Panc1 (cell line): ENCODE measurements around the gene RNF144A. TPM values are rescaled to one million over a fixed set of nuclear protein-coding genes. Genes with fewer than 3 reads are reported as not detected.

Source experiments
- ATAC-seq: fragments of 200-7000 bp; cut with Tn5 transposase; 2 replicates; pipeline ENCODE4 v1.9.1; 2020; ENCODE audit warnings: mild to moderate bottlenecking, moderate library complexity
- BruUV-seq: library from RNA; stranded (reverse); fragments of 400-500 nt; replicated peaks from 2 replicates; lab custom pipeline; 2021; lab: Mats Ljungman, UMichigan
- CTCF ChIA-PET: fragments of 300-600 bp; sonication (Branson Sonifier 250); formaldehyde crosslinking; loops from one replicate; lab custom pipeline; 2022; ENCODE audit warnings: antibody characterized with exemption; lab: Charles Lee
- POLR2A ChIA-PET: fragments of 300-600 bp; sonication (Branson Sonifier 250); formaldehyde crosslinking; loops from one replicate; lab custom pipeline; 2022; ENCODE audit warnings: antibody characterized with exemption; lab: Charles Lee
- DNase-seq: peaks from one replicate; pipeline ENCODE4 v3.0.0-alpha.2; 2010; ENCODE audit warnings: low read depth, low spot score
- H3K27ac ChIP-seq: 2 replicates; pipeline ENCODE4 v1.5.1; 2011; ENCODE audit warnings: mild to moderate bottlenecking, low read length, inconsistent platforms
- H3K27me3 ChIP-seq: fragments of 200-500 bp; sonication (Bioruptor generic); 2 replicates; pipeline ENCODE4 v1.6.0; 2014; ENCODE audit warnings: low read length, inconsistent platforms; ENCODE audit not compliant: control insufficient read depth, insufficient read depth
- H3K36me3 ChIP-seq: fragments of 200-500 bp; sonication (Bioruptor generic); 2 replicates; pipeline ENCODE4 v1.5.1; 2014; ENCODE audit warnings: inconsistent platforms, mild to moderate bottlenecking, low read length, moderate library complexity; ENCODE audit not compliant: control insufficient read depth, insufficient read depth
- H3K4me1 ChIP-seq: 2 replicates; pipeline ENCODE4 v1.5.1; 2011; ENCODE audit warnings: inconsistent platforms, mild to moderate bottlenecking, low read length, moderate library complexity; ENCODE audit not compliant: control insufficient read depth, insufficient read depth
- H3K4me3 ChIP-seq, 2 experiments: 2 replicates each; pipeline ENCODE4 v1.5.1; 2011 to 2012; ENCODE audit warnings: low read depth in 2 of 2, low read length in 2 of 2, mild to moderate bottlenecking in 2 of 2, inconsistent platforms in 1 of 2, moderate library complexity in 1 of 2
- H3K9me3 ChIP-seq: fragments of 200-500 bp; sonication (Bioruptor generic); 2 replicates; pipeline ENCODE4 v1.5.1; 2014; ENCODE audit warnings: low read depth, mild to moderate bottlenecking, inconsistent platforms, low read length, moderate library complexity; ENCODE audit not compliant: control insufficient read depth, insufficient read depth
- CTCF ChIP-seq: fragments of 450-650 bp; IDR thresholded peaks from 2 replicates; pipeline ENCODE4 v1.5.1; 2017; ENCODE audit warnings: mild to moderate bottlenecking
- POLR2AphosphoS5 ChIP-seq: IDR thresholded peaks from 2 replicates; pipeline ENCODE4 v1.6.1; 2012; ENCODE audit warnings: mild to moderate bottlenecking, low read depth, low read length, moderate library complexity
- REST ChIP-seq, 2 experiments: IDR thresholded peaks; 2 replicates each; pipeline ENCODE4 v1.6.1; 2011 to 2012; ENCODE audit warnings: low read depth in 2 of 2, control low read depth in 1 of 2, low read length in 1 of 2, mild to moderate bottlenecking in 1 of 2, moderate library complexity in 1 of 2; ENCODE audit not compliant: insufficient read depth in 1 of 2
- SIN3A ChIP-seq: IDR thresholded peaks from 2 replicates; pipeline ENCODE4 v1.6.1; 2012; ENCODE audit warnings: low read depth, mild to moderate bottlenecking, low read length, moderate library complexity, borderline replicate concordance; ENCODE audit not compliant: insufficient read depth
- TCF7L2 ChIP-seq: IDR thresholded peaks from 2 replicates; pipeline ENCODE4 v1.6.1; 2011; ENCODE audit warnings: mild to moderate bottlenecking, low read depth, low read length, inconsistent platforms
- in situ Hi-C: cut with HindIII; loops from 2 replicates; pipeline ENCODE4 v1.10.0; 2016; ENCODE audit warnings: low sequenced_read_pairs, low pct_unique_long_range_greater_than_20kb
- intact Hi-C: fragments of 100-400 bp; cut with micrococcal nuclease; formaldehyde crosslinking; loops from one replicate; pipeline ENCODE4 v1.10.0; 2022; ENCODE audit not compliant: unreplicated experiment
- total RNA-seq: library from RNA; stranded (reverse); gene quantifications from one replicate; pipeline ENCODE4 v1.2.1, GENCODE V29; 2021; ENCODE audit not compliant: unreplicated experiment

The RNF144A gene
- total RNA-seq, 1 experiment from 2014 or later, result 5.4 TPM

- intact Hi-C loops, result no loop called here
- no peak for ATAC-seq
- CTCF ChIA-PET, result no interaction called here
- TF ChIP-seq TCF7L2 (no peak), CTCF (no peak), POLR2AphosphoS5 (no peak), REST (IDR thresholded peaks at IDR 0.05; ENCODE audit: insufficient read depth in 1 of 2, low read depth in 2 of 2, low read length in 1 of 2) (no peak), SIN3A (no peak)
- H3K9me3 ChIP-seq, result no peaks in the 10 kb centered on the region
- H3K4me3 ChIP-seq, result no peak overlapping the region
- no peak for DNase-seq
- in situ Hi-C loops, result no loop called here
- no peaks in the 10 kb centered on the region for H3K36me3 ChIP-seq
- no peaks in the 10 kb centered on the region for H3K27me3 ChIP-seq
- BruUV-seq, result no TSS peak
- POLR2A ChIA-PET, result no interaction called here
- H3K4me1 ChIP-seq, result no peaks in the 10 kb centered on the region
- H3K27ac ChIP-seq, result no peak overlapping the region
These were observed 24.3 kb downstream of the RNF144A start for GRCh38 chr2:6941299-6942046.

- TF ChIP-seq SIN3A (no peak), POLR2AphosphoS5 (no peak), CTCF (no peak), TCF7L2 (no peak), REST (IDR thresholded peaks at IDR 0.05; ENCODE audit: insufficient read depth in 1 of 2, low read depth in 2 of 2, low read length in 1 of 2) (no peak)
- CTCF ChIA-PET, result no interaction called here
- POLR2A ChIA-PET, result no interaction called here
- no TSS peak for BruUV-seq
- Histone ChIP-seq H3K27ac (no peak overlapping the region), H3K36me3 (no peaks in the 10 kb centered on the region), H3K4me1 (no peaks in the 10 kb centered on the region), H3K27me3 (no peaks in the 10 kb centered on the region), H3K4me3 (no peak overlapping the region), H3K9me3 (no peaks in the 10 kb centered on the region)
- in situ Hi-C loops (no loop called here), intact Hi-C loops (no loop called here)
- ATAC-seq, result no peak
- no peak for DNase-seq
These were observed 25.6 kb downstream of the RNF144A start for GRCh38 chr2:6942848-6943247.
